HG03469 (cell line): ENCODE results near the gene MACROD1.

ENCODE experiments used
- ATAC-seq: cut with Tn5 transposase; IDR thresholded peaks from one replicate; pipeline ENCODE4 v1.9.1; 2021; ENCODE audit warnings: mild to moderate bottlenecking, moderate library complexity, moderate number of reproducible peaks; ENCODE audit not compliant: unreplicated experiment

The MACROD1 gene

DNA sequence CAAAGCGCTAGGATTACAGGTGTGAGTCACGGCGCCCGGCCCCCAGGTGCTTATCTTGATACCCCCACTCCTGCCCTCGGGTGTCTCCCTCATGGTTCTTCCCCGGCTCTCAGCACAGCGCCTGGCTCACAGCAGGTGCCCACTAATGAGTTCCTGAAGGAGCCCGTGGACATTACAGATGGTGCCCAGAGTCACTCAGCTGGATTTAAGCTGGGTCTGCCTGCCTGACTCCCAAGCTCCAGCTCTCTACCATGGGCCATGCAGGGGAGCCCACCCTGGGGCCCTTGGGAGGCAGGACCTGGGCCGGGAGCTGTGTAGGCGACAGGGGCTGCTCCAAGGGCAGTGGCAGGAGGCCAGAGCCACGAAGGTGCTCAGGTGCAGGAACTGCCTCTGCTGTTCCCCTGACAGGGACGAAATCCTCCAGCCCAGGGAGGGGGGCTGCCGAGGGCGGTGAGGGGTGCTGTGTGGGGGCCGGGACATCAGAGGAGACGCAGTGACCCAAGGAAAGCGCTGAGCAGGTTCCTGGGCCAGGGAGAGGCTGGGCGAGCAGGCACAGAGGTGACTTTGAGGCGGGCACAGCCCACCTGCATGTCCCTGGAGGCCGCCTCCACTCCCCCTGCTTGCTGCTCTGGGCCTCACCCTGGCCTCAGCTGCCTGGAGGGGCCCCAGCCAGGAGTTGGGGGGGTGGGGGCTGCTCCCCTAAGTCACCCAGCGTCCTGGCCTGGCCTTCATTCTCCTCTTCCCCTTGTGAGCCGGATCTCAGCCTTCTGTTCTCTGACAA is 144.7 kb downstream of the MACROD1 start:
- ATAC-seq = no peak

DNA sequence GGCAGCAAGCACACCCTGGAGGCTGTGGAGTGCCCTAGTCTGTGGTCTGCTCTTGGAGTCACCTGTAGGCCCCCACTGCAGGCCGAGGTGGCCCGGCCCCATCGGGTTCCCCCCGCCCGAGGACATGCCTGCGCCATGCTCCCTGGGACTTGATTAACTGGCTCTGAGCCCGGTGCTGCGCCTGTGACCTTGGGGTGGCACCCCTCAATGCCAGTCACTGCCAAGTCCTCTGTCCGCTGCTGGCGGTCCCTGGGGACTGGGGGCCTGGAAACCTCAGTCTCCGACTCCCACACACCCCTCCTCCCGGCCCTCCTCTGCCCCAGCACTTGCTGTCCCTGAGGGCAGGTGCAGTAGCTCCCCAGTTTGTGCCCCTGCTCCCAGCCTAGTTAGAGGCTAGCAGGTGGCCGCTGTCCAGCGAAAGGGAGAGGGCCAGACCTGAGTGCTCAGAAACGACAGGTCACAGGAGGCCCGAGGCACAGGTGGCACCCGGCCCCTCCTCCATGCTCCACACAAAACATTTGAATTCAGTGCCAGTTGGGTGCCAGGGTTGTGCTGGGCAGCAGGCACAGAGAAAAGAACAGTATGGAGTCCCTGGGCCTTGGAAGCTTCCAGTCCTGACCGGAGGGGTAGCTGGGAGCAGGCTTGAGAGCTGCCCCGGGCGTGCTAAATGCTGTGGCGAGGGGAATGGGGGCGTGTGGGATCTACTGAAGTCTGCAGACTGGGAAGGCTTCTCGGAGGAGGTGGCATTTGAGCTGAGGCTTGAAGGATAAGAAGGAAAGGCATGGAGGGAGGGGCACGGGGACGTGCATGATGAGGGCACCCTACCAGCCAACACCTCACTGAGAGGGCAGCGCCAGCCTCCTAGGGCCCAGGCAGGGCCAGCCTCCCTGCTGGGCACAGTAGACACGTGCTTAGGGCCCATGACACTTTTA is 146.5 kb downstream of the MACROD1 start:
- ATAC-seq = no peak

DNA sequence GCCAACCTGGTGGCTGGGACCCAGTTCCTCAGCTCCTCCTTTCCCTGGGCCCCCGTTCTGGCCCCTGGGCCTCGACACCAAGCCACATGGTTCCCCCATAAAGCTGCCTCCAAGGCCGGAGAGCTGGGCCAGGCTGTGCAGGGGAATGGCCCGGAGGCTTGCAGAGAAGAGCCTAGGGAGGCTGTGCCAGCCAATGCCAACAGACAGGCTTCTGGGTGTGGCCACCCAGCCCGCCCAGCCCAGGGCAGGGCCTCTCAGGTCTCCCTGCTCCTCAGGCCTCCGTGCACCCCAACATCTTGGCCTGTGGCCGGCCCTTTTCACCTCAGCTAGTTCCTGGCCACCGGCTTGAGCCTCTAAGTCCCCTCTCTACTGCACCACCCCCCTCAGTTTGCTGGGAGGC is 147.6 kb downstream of the MACROD1 start:
- no peak for ATAC-seq

DNA sequence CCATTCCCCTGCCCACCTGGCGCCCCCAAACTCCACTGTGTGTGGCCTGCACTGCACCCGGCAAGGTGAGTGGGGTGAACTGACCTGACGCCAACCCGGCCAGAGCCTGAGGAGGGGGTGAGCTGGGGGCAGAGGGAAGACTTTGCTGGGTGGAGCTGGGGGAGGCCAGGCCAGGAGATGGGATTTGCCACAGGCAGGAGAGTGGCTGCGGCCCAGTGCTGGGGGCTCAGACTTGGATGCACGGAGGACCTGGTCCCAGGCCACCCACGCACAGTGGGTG is 148.0 kb downstream of the MACROD1 start:
- ATAC-seq = no peak

DNA sequence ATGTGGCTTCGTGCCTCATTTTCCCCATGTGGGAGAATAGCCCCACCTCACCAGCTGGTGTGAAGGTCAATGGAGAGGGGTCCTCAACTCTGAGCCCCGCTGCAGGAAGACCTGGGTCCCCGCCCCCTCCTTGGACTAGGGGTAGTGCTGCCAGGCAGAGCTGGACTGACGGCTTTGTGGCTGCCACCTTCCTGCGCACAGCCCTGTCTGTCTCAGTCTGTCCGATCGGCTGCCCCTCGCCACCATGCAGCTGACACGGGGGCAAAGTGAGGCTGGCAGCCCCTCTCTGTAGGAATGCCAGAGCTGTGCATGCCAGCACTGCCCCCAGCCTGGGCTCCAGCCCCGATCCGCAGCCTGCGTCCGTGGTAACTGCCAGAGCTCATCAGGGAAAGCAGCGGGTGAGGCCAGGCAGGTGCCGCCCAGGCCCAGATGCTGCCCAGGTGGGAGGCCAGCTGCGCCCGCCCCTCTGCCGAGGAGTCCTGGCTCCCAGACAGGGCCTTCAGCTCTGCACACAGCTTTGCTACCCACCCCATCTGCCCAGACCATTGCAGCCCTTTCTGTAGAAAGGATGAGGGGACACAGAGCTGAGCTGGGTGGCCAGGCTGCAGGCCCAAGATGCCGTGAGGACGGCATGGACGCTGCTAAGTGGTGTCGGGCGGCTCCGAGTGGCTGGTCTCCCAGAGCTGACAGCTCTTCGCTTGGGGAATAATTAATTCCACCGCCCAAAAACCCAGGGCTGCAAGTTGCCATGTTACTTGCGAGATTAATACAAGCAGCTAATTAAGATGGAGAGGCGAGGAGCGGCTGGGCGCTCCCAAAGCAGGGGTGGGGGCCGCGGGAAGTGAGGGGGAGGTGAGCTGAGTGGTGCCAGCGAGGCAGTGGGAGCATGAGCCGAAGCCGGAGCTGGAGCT is 149.7 kb downstream of the MACROD1 start:
- no peak for ATAC-seq

DNA sequence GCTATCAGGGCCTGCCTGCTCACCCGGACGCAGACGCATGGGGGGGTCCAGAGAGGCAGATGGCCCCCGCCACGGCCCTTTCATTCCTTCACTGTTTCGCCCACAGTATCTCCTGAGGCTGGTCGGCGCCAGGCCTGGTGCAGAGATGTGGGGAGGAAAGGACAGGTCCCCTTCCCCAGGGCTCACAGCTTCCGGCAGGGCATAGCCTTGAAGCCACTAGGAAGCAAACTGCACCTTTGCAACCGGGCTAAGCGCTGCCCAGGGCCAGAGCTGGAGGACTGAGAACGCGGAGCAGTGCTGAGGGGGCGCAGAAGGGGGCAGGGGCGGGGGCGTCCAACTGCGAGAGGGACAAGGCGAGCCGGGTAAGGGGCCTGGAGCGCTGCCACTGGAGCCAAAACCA is 150.4 kb downstream of the MACROD1 start:
- no peak for ATAC-seq

DNA sequence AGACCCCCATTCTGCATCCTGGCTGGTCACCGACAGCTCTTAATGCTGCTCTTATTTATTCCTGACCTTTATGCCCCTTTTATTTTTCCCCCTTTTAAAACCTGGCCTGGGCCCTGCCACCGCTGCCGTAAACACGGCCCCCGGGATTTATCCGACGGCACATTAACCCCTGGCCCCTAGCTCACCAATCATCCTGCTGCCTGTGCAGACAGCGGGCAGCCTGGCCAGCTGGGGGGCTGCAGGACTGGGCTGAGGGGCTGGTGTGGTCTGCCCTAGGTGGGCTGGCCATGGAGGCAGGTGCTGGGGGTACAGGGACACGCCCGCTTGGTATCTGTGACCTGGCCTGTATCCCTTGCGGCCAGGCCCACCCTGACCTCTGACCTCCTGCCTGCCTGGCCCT is 151.6 kb downstream of the MACROD1 start:
- ATAC-seq = no peak

DNA sequence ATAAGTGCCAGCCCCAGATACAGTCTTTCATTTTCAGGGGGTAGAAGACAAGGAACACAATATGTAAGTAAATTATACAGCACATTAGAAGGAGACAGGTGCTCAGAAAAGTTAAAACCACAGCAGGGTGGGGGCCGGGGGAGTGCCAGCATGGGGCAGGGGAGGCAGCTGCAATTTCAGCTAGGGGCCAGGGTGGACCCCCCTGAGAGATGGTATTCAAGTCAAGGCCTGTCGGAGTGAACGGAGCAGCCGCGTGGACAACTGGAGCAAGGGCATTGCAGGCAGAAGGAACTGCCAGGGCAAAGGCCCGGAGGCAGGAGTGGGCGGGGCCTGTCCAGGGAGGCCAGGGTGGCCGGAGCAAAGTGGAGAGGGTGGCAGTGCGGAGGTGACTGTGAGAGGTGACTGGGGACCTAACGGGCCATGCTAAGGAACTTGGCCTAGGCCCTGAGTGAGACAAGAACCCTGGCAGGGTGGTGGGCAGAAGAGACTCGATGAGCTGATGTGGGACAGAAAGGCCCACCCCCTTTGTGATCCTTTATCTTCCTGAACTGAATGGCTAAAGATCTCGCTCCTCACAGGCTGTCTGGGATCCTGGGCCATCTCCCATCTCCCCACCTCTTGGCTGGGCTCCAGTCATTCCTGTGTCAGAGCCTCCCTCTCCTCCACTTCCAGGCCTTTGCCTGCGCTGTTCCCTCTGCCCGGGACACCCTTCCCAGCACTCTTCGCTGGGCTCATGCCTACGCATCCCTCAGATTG is 152.6 kb downstream of the MACROD1 start:
- ATAC-seq = no peak

DNA sequence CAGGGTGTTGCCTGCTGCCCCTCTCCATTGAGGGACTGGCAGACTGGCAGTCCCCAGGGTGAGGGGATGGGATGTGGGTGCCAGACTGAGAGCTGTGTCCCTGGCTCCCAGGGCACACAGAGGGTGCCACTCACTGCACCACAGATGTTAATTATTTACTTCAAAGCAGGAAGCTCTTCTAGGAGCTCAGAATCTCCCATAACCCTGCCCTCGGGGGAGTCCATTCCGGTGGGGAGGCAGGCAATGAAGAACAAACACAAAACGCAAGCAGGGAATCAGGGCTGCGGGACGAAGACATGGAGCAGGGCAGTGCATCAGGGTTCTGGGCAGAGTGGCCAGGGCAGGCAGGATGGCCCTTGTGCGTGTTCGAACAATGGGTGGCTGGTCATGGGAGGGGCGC is 154.5 kb downstream of the MACROD1 start:
- no peak for ATAC-seq

DNA sequence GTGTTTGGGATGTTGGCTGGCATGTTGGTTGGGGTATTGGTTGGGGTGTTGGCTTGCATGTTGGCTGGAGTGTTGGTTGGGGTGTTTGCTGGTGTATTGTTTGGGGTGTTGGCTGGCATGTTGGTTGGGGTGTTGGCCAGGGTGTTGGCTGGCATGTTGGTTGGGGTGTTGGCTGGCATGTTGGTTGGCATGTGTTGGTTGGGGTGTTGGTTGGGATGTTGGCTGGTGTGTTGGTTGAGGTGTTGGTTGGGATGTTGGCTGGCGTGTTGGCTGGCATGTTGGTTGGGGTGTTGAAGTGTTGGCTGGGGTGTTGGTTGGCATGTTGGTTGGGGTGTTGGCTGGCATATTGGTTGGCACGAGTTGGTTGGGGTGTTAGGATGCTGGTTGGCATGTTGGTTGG is 155.1 kb downstream of the MACROD1 start:
- ATAC-seq = no peak

DNA sequence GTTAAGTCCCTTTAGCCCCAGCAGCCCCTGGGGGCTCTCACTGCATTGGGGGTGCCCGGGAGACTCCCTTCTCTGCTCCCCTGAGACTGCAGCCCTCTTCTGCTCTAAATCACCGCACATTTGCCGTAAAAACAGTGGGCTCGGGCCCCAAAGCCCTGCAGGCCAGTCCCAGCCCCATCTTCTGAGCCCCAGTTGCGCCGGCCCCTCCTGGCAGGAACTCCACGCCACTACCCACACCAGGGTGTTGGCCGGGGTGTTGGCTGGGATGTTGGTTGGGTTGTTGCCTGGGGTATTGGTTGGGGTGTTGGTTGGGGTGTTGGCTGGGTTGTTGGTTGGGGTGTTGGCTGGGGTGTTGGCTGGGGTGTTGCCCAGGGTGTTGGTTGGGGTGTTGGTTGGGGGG is 156.2 kb downstream of the MACROD1 start:
- ATAC-seq = no peak

DNA sequence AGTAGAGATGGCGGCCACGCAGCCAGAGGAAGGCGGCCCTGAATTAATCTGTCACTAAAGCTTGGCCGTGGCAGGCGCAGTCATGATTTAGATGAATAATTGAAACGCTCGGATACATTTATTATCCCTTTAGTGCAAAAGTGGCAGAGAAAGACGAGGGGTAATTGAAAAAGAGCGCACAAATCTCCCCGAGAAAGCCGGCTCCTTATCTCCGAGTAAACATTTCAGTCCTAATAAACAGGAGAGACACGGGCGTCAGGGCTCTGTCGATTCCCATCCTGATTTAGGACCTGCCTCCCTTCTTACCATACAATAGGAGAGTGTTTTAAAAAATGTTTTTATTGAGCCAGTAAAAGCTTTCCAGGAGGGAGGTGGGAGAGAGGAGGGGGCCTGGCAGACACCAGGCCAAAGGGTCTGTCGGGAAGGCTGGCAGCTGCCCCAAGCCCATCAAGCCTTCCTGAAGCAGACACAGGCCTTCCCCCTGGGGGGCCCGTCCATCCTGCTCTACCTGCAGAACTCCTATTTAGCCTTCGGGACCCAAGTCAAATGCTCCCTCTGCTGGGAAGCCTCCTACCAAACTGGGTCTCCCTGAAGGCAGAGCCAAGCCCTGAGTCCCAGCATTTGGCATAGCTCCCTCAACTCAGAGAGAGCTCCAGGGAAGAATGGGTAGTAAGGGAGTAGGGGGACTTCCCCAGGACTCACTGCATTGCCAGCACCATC is 156.8 kb downstream of the MACROD1 start:
- ATAC-seq = no peak

DNA sequence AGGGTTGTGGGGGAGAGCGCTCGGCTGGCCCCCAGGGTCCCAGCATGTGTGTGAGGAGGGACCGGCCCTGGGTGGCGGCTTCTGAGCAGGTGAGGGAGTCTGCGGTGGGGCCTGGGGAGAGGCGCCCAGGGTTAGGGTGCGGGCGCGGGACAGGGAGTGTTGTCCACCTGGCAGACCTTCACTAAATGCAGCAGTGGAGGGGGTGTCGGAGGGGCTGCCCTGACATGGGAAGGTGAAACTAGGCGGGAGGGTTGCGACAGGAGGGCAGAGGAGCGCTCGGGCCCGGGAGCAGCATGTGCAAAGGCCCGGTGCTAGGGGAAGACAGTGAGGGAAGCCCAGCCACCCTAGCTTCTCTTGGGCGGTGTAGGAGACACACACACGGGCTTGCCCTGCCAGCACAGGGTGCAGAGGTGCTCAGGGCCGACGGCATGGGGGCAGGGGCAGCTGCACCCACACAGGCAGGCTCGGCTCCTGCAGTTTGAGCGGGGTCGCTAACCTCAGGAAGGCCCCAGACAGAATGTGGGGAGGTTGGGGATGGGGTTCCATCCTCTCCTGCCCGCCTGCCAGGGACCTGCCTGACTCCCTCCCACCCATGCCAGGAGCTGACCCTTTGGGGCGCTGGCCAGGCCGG is 157.5 kb downstream of the MACROD1 start:
- ATAC-seq = no peak

DNA sequence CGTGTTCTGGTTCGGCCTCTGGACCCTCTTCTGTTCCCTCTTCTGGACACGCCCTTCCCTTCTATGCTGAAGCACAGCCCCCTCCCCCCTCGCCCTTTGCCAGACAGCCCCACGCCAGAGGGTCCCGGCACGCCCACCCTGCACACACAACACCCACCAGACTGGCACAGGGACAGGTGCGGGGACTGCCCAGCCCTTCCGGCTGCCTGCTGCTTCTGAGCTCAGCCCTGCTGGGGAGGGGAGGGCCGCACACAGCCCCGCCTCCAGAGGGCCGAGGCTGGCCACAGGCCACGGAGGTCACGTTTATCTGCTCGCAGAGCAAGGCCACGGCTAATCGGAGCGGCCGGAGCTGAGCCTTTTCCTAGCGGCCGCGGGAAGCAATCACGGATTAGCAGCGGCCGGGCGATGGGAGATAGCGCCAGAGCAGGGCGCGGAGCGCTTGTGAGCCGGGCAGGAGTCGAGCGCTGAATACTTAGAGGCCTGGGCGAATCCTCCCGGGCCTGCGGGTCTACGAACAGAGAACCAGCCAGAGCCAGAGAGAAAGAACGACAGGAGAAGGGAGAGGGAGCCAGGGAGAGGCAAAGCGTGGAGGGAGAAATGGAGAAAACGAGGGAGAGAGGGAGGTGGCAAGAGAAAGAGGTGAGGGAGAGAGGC is 158.2 kb downstream of the MACROD1 start:
- no peak for ATAC-seq

DNA sequence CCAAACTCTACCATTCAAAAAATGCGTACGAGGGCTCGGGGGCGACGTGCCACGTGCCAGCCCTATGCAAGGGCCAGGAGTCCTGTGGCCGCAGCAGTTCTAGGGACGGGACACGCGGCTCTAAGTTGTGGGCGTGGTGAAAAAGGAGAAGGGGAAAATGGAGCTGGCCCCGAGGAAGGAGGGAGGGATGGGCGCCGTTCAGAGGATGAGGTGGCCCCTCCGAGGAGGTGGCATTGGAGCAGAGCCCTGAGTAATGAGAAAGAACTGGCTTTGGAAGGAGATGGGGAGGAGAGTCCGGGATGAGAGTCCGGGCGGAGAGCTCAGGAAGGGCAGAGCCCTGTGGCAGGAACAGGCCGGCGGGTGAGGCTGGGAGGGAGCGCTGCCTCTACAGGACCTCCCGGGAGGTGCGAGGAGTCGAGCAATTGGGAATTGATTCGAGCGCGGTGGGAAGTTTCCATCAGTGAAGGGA is 158.7 kb downstream of the MACROD1 start:
- no peak for ATAC-seq

DNA sequence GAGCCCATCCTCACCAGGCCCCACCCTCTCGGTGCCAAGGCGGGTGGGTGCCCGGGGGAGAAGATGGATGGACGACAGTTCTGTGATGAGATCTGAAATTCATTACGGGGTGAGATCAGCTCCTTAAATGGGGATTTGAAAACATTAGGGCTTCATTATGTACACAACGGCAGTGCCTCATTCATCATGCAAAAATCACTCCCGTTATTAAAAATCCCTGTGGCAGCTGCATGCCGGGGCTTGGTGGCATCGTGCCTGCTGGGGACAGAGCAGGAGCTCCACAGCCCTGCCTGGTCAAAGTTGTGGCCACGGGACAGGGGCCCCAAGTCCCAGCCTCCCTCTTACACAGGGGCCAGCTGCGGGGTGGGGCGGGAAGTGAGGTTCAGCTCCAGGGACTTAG is 159.5 kb downstream of the MACROD1 start:
- no peak for ATAC-seq

DNA sequence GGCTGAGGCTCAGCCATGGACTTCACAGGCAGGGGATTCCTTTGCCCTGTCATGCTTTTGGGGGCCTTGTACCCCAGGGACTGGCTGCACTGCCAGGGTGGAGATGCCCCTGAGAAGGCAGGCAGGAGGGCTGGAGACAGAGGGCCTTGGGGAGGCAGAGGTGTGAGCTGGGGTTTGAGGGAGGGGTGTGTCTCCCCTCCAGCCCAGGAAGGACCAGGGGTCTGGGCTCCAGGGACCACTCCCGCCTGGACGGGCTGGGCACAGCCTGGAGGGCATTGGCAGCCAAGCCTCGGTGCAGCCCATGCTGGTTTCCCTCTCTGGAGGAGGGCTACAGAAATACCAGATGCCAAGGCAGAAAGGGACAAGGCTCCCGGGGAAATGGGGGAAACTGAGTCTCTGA is 160.2 kb downstream of the MACROD1 start:
- no peak for ATAC-seq

DNA sequence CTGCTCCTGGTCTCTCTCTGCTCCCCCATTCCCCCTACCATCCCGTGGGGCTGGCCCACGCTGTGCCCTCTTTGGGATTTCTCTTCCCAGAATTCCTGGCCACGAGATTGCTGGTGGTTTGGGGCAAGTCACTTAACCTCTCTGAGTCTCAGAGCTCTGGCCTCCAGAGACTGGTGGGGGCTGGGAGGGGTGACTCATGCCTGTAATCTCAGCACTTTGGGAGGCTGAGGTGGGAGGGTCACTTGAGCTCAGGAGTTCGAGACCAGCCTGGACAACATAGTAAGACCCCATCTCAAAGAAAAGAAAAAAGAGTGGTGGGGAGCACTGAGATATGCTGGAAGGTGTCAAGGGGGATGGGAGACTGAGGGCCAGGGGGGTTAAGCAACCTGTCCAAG is 161.3 kb downstream of the MACROD1 start:
- ATAC-seq = no peak
